GM21576 (cell line): Measurements from ENCODE around the gene SDHAF1.
"Not testable (repeated sequence)": the region's sequence is repeated elsewhere in the genome, so short reads cannot be mapped to it uniquely, and the experiment has no call there.

Experiments
- ATAC-seq: cut with Tn5 transposase; IDR thresholded peaks from one replicate; pipeline ENCODE4 v1.9.1; 2021; ENCODE audit warnings: mild to moderate bottlenecking, moderate library complexity; ENCODE audit not compliant: unreplicated experiment

SDHAF1 gene

GRCh38 chr19:35995048-35995993 lies at the start of gene SDHAF1:
TSS of gene SDHAF1 (plus strand) at chr19:35995188. CDS start at chr19:35995275, 87 bp downstream.
- peak; percentile 77 for ATAC-seq

GRCh38 chr19:35946203-35946602 lies 48.8 kb upstream of the SDHAF1 start:
- no peak for ATAC-seq

GRCh38 chr19:35949131-35949530 lies 45.9 kb upstream of the SDHAF1 start:
- no peak for ATAC-seq

- no peak for ATAC-seq
Measured at GRCh38 chr19:35955881-35956634, 38.9 kb upstream of the SDHAF1 start.

GRCh38 chr19:35957411-35957810 lies 37.6 kb upstream of the SDHAF1 start:
- not testable (repeated sequence) for ATAC-seq

- no peak for ATAC-seq
Measured at GRCh38 chr19:35958660-35959039, 36.3 kb upstream of the SDHAF1 start.

GRCh38 chr19:35959040-35959967 lies 35.7 kb upstream of the SDHAF1 start:
- no peak for ATAC-seq

- ATAC-seq = no peak
Measured at GRCh38 chr19:35959968-35960320, 35.0 kb upstream of the SDHAF1 start.

GRCh38 chr19:35960432-35960972 lies 34.5 kb upstream of the SDHAF1 start:
- no peak for ATAC-seq

- no peak for ATAC-seq
Measured at GRCh38 chr19:35963514-35963913, 31.5 kb upstream of the SDHAF1 start.

- no peak for ATAC-seq
Measured at GRCh38 chr19:35966771-35967170, 28.2 kb upstream of the SDHAF1 start.

- no peak for ATAC-seq
Measured at GRCh38 chr19:35973487-35973886, 21.5 kb upstream of the SDHAF1 start.

- no peak for ATAC-seq
Measured at GRCh38 chr19:35975608-35976214, 19.3 kb upstream of the SDHAF1 start.

- no peak for ATAC-seq
Measured at GRCh38 chr19:35977446-35978222, 17.4 kb upstream of the SDHAF1 start.

- no peak for ATAC-seq
Measured at GRCh38 chr19:35978271-35978670, 16.7 kb upstream of the SDHAF1 start.

GRCh38 chr19:35978832-35979365 lies 16.1 kb upstream of the SDHAF1 start:
- no peak for ATAC-seq

- not testable (repeated sequence) for ATAC-seq
Measured at GRCh38 chr19:35980997-35981396, 14.0 kb upstream of the SDHAF1 start.

- no peak for ATAC-seq
Measured at GRCh38 chr19:35983177-35983576, 11.8 kb upstream of the SDHAF1 start.

- ATAC-seq = no peak
Measured at GRCh38 chr19:35986111-35986510, 8.9 kb upstream of the SDHAF1 start.
